Raji (cell line): ENCODE data around the gene VEGFD.

Source experiments
- POLR2A ChIP-seq: IDR thresholded peaks from 2 replicates; pipeline ENCODE4 v1.6.1; 2011; ENCODE audit warnings: low read depth, low read length, control low read depth; ENCODE audit not compliant: insufficient read depth

VEGFD gene

DNA sequence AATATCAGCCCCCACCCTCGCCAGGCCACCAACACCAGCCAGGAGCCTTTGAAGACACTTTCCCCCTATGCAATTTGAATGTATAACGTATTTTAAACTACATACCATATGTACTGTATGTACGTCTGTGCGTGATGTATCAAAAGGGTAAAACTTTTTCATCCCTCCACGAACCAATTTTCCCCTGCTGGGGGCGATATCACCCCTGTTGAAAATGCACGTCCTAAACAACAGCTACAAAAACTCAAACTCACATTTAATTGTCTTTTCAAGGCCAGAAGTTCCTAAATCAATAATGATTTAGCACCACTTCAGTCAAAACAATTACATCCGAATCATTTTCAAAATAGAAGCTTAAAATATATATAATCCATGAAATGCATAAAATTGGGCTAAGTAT, 1.4 kb downstream of the VEGFD start:
- no peak for TF ChIP-seq POLR2A

DNA sequence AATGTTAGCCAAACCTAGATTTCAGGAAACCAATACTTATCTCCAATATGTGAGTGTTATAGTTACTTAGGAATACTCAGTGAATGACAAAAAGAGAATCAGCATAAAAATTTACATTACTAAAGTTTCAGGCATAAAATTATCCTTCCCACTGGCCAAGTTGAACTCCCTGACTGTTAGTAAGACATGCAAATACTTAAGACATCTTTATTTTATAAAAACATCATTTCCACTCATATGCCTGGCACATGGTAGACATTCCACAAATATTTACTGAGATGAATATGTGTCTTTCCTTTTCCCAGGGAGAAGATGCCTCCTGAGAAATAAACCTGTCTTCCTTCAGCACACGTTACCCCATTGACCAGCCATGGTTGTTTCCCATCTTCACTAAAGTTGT, 7.3 kb downstream of the VEGFD start:
- no peak for TF ChIP-seq POLR2A

DNA sequence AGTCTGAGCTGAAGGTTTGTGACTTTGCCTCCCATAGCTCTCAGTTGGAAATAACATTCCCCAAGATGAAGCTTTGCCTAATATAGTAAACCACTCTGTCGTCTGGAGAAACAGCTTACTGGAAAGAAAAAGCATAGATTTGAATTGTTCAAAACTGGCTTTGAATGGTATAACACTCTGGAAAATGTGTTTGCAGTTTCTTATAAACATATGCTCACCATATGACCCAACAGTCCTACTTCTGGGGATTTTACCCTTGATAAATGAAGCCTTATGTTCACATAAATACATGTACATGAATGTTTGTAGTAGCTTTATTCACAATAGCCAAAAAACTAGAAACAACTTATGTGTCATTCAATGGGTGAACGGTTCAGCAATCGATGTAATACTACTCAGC, 10.2 kb downstream of the VEGFD start:
- no peak for TF ChIP-seq POLR2A

DNA sequence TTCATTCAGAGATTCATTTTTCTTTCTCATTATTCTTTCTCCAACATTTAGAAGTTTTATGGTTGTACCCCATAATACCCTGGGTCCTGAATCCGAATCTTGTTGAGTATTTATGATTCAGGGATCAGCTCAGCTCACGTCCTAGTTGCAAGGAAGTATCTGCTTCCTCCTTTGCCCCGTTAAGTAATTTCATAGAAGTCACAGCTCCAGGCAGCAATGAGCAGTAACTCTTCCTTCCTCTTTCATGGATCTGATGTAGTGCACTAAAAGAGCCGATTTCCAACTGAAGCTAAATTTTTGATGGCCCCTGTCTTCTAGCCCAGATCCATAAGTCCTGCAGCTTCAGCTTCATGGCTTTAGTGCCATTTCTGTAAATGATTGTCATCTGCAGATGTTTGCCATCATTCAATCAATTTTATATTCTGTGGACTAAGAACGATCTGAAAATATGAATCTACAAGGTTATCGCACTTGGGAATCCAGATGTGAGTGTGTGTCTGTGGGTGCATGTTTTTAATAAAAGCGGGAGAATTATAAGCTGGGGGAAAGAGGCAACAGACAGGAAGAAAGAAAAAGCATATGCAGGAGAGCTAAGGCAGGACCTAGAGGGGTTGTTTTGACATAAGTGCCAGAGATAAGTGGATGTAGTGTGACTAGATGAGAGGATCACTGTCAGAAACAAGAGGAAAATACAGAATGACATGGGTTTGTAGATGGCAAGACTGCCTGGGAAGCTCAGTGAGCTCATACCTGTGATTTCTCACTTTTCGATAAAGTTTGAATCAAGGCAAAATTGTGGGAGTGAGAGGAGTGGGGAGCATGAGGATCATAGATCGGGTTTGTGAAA, 17.5 kb downstream of the VEGFD start:
- no peak for TF ChIP-seq POLR2A

DNA sequence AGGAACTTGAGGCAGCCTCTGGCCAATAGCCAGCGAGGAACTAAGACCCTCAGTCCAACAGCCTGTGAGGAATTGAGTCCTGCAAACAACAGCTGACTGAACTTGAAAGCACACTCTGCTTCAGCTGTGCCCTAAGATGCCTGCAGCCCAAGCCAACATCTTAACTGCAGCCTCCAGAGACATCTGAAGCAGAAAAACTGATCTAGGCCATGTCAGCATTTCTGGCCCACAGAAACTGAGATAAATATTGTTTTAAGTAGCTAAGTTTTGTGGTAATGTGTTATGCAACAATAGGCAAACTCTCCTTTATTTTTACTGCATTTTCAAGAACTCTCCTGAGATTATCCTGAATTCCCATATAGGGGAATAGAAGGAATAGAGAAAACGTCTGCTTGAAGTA, 24.5 kb downstream of the VEGFD start:
- TF ChIP-seq POLR2A: no peak

DNA sequence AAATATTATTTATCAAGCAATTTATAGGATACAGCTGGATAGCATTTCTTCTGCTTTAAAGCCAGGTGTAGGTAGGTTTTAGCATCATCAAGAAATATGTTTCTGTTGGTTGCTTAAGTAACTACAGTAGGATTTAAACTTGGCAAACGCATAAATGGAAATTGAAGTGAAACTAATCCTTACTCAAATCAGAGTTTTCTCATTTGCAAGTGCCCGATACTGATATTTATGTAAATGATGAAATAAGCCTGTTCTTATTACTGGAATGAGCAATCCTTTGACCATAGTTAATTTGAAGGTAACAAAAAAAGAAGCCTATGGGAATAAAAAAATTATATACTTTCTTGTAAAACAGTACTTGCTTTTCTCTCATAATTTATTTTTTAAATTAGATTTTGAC, 25.7 kb downstream of the VEGFD start:
- no peak for TF ChIP-seq POLR2A

DNA sequence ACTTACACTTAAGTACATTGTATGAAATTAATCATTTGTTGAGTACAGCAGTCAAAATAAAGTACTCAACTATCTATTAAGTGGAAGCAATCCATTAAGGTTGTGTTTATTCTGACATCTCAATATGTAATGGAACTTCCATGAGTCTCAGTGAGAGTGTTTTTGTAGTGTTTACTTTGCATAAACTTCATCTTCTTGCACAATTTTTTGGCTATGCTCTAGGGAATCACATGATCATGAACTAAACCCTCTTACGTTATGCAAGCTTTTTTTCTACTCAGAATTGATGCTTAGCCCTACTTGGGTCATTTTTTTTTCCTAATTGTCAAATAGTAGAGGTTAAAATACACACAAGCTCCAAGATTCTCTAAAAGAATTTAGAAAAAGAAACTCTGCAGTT, 27.8 kb downstream of the VEGFD start:
- no peak for TF ChIP-seq POLR2A

DNA sequence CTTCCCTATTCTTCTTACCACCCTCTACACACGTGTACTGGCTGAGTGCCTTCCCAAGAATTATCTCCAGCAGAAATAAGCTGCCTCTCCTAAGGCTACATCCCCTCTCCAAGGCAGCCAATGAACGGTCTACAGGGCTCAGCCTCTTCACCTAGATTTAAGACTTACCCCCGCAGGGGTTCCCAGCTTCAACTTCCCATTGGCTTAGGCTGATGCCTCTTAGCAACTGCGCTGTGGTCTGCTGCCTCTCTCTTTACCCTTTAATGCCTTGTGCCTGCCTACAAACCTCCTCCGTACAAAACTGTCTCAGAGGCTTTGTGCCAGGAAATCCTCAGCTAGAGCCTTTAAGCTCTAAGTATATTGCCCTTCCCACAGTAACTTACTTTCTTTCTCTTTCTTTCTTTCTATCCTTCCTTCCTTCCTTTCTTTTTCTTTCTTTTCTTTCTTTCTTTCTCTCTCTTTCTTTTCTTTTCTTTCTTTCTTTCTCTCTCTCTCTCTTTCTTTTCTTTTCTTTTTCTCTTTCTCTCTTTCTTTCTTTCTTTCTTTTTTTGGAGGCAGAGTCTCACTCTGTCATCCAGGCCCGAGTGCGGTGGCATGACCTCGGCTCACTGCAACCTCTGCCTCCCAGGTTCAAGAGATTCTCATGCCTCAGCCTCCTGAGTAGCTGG, 33.8 kb downstream of the VEGFD start:
- TF ChIP-seq POLR2A: no peak

DNA sequence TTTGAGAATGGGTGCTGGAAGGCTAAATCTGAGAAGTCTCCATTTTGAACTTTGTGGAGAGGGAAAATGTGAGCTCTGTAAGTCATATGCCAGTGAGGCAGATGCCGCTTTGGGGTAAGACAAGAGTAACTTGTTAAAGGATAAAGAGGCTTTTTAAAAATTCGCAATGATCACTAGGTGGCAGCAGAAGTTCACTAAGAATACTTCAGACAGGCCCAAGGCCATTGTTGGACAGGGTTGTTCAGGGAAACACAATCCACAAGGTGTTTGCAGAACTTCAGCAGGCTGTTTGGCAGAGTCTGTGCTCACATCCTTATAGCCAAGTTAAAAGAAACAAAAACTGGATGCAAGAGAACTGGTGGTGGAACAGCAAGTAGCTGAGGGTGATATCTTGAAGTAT, 35.2 kb downstream of the VEGFD start:
- TF ChIP-seq POLR2A: no peak

DNA sequence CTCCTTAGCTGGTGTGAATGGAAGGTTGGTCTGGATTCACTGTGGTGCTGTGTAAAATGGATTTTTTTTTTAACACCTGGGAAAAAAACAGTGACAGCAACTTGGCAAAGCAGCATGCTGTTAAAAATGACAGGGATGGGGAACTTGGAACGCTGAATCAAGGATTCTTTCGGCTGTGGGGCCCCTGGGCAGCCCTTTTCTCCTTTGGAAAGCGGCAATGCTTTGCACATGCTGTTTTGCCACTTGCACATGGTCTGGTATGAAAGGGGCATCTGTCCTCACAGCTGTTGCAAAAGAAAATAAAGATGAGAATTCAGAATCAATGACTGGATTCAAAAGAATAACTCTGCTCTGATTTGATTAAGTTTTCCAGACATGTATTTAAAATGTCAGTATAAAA, 38.2 kb downstream of the VEGFD start:
- no peak for TF ChIP-seq POLR2A

DNA sequence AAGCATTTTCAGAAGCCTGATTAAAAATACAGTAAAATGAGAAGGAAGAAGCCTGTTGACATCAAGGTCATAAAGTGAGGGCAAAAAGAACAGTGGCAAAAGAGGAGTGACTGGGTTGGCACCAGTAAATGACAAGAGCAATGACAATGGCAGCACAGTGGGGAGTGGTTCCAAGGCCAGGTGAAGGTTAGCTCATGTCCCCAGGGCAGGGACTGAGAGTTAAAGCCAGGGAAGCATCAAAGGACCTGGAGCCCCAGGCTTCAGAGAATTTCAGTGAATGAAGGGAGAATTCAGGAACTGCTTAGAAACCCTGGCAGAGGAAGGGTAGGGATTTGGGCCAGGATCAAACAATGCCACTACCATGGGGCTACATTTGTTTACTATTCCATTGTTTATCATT, 40.1 kb downstream of the VEGFD start:
- no peak for TF ChIP-seq POLR2A

DNA sequence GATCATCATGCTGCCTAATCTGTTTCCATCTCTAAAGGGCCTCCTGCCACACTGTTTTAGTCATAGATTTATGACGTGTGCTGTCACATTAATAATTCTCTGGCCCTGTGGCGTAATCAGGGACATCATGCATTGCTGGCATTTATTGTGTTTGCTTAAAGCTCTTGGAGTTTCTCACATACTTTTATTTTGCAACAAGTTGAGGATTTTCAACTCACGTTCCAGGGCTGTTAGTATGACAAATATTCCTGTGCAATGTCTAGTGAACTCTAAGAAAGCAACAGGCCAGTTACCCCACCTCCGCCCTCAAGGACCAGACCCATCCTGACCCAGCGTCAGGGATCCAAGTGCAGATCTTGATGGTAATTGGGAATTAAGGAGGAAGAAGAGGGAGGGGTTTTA, 41.1 kb downstream of the VEGFD start:
- TF ChIP-seq POLR2A: no peak

DNA sequence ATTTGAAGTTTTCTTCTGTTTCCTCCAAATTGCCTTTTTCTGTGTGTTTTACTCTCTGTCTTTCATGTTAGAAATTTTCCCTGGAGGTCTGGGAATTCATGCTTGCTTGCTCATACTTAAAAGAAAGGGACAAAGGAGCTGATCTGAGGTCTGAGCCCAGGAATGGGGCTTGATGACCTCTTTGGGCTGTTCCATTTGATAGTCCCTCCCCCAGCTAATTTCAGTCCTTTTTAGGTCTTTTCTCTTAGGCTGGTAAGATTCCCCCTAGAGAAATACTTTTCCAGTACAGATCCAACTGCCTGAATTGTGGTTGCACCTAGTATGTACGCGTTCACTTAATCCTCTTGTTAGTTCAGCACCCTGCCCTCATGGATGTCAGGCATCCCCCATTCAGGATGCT, 43.3 kb downstream of the VEGFD start:
- TF ChIP-seq POLR2A: no peak

DNA sequence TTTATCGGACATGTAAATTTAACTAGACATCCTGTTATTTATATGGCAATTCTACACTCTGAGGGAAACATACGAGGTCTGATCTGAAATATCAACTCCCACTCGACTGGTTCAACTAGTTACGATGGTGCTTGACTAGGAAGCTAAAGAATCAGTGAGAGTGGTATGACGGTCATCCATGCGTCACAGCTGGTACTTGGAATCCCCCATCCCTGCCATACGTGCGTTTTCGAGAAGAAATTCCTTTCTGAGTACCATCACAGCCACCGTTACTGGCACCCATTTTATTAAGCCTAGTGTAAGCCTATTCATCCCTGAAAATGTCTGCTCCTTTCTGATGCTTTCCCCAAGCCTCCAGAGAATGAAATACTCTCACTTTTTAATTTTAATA, 48.2 kb downstream of the VEGFD start:
- TF ChIP-seq POLR2A: no peak

DNA sequence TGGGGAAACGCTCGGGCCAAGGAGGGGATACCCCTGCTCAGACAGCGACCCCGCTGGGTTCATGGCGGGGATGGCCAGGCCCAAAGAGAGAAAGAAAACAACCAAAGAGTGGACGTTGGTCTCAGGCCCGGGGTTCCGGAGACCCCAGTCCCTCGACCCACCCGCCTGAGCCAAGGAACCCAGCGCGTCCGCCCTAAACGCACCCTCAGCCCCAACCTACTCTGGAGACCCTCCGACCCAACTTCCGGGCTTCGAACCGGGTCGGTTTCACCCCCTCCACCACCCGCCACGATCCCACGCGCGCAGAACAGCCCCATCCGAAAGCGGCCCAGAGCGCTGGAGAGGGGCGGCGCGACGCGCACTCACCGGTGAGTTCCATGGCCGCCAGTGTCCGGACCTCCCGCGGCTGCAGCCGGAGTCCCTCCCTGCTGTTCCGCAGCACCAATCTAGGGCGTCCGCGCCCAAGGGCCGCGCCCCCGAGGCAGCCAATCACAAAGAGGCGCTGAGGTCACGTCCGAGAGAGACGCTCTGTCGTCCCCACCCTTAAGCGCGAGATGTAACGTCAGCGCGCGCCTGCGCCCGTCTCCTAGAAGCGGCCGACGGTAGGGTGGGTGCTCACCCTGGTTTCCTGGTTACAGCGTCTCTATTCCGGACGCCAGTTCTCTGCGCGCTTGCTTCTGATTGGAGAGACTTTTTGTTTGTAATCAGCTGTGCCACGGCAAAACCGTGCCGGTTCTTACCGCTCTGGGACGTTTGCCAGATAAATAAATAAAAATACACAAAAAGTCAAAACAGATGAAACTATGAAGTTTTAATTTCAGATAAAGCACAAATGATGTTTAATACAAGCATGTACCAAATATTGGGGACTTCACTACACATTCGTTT, 48.8 kb downstream of the VEGFD start, which contains the start of gene PIGA:
Gene PIGA (minus strand): TSS at position 389 of the 888 bp plus-strand sequence. CDS start 3,593 bp downstream, outside the sequence.
- peak; percentile 71 for TF ChIP-seq POLR2A
